AG08396 (cell line): ENCODE data around the gene PRTN3.
"Not testable (repeated sequence)": the region's sequence is repeated elsewhere in the genome, so short reads cannot be mapped to it uniquely, and the experiment has no call there.

Experiments used
- DNase-seq: peaks from one replicate; pipeline ENCODE4 v3.0.0; 2012; ENCODE audit warnings: low spot score, mixed read lengths

Gene PRTN3

GRCh38 chr19:866769-867300 lies 26.0 kb downstream of the PRTN3 start:
- no peak for DNase-seq

GRCh38 chr19:867301-867793 lies 26.5 kb downstream of the PRTN3 start:
- no peak for DNase-seq

- no peak for DNase-seq
Measured at GRCh38 chr19:867855-868457, 27.2 kb downstream of the PRTN3 start.

GRCh38 chr19:868458-869244 lies 27.9 kb downstream of the PRTN3 start:
- DNase-seq: no peak

- DNase-seq: peak; percentile 92
Measured at GRCh38 chr19:869245-870177, 28.7 kb downstream of the PRTN3 start.

GRCh38 chr19:870314-870713 lies 29.5 kb downstream of the PRTN3 start:
- DNase-seq: no peak

- no peak for DNase-seq
Measured at GRCh38 chr19:870963-871401, 30.2 kb downstream of the PRTN3 start.

GRCh38 chr19:871446-872265 lies 30.9 kb downstream of the PRTN3 start:
- peak; percentile 67 for DNase-seq

- DNase-seq: peak; percentile 84
Measured at GRCh38 chr19:872266-872951, 31.6 kb downstream of the PRTN3 start.

GRCh38 chr19:873084-873483 lies 32.3 kb downstream of the PRTN3 start:
- DNase-seq: peak; percentile 58

GRCh38 chr19:873561-874041 lies 32.8 kb downstream of the PRTN3 start:
- no peak for DNase-seq

- no peak for DNase-seq
Measured at GRCh38 chr19:875265-875879, 34.6 kb downstream of the PRTN3 start.

GRCh38 chr19:876089-876488 lies 35.3 kb downstream of the PRTN3 start:
- no peak for DNase-seq

- DNase-seq: no peak
Measured at GRCh38 chr19:876780-877314, 36.0 kb downstream of the PRTN3 start.

- DNase-seq: not testable (repeated sequence)
Measured at GRCh38 chr19:877992-878660, 37.3 kb downstream of the PRTN3 start.

- DNase-seq: not testable (repeated sequence)
Measured at GRCh38 chr19:878751-879561, 38.2 kb downstream of the PRTN3 start.

GRCh38 chr19:879711-880438 lies 39.1 kb downstream of the PRTN3 start:
- DNase-seq: no peak
